HG02763 (cell line): Measurements from ENCODE around the gene DHRS9.

Source experiments
- ATAC-seq: cut with Tn5 transposase; IDR thresholded peaks from one replicate; pipeline ENCODE4 v1.9.1; 2021; ENCODE audit warnings: mild to moderate bottlenecking, moderate library complexity; ENCODE audit not compliant: unreplicated experiment

Gene DHRS9

GRCh38 chr2:169093535-169093934 lies 24.2 kb downstream of the DHRS9 start:
- ATAC-seq = no peak

DNA sequence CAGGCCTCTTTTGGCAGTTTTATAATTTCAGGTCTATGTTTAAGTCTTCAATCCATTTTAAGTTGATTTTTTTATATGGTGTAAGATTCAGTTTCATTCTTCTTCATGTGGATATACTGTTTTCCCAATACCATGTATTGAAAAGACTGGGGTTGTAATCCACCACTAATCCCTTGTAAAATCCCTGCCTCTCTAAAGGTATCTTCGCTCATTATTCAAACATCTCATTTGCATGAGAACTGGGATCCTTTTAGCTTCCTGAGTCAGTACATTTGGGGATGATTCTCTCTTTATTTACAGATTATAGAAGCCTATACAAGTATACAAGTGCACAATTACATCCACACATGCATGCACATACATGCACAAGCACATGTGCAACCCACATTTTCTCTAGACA lies 25.3 kb downstream of the DHRS9 start:
- ATAC-seq = no peak

DNA sequence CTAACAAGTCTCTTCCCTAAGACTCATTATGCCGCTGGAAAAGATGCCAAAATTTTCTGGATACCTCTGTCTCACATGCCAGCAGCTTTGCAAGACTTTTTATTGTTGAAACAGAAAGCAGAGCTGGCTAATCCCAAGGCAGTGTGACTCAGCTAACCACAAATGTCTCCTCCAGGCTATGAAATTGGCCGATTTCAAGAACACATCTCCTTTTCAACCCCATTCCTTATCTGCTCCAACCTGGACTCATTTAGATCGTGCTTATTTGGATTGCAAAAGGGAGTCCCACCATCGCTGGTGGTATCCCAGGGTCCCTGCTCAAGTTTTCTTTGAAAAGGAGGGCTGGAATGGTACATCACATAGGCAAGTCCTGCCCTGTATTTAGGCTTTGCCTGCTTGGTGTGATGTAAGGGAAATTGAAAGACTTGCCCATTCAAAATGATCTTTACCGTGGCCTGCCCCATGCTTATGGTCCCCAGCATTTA lies 26.3 kb downstream of the DHRS9 start:
- ATAC-seq = no peak

DNA sequence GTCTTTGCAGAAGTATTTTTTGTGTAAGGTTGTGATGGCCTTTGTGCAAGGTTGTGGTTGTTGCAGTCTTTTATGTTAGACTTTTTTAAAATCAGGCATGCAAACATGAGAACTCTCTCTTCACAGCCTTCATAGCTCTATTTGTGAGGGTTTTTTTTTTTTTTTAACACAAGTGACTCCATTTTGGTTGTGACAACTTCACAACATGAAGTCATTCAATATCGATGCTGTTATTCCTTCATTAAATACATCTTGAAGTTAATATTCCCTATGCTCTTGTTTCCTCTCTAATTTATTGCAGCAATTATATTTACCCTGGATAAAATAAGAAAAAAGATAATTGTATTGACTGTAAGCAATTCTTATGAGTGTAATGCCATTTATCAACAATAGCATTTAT lies 35.5 kb downstream of the DHRS9 start:
- no peak for ATAC-seq

GRCh38 chr2:169105476-169105875 lies 36.1 kb downstream of the DHRS9 start:
- ATAC-seq = no peak

- no peak for ATAC-seq
Measured at GRCh38 chr2:169106134-169106533, 36.8 kb downstream of the DHRS9 start.

DNA sequence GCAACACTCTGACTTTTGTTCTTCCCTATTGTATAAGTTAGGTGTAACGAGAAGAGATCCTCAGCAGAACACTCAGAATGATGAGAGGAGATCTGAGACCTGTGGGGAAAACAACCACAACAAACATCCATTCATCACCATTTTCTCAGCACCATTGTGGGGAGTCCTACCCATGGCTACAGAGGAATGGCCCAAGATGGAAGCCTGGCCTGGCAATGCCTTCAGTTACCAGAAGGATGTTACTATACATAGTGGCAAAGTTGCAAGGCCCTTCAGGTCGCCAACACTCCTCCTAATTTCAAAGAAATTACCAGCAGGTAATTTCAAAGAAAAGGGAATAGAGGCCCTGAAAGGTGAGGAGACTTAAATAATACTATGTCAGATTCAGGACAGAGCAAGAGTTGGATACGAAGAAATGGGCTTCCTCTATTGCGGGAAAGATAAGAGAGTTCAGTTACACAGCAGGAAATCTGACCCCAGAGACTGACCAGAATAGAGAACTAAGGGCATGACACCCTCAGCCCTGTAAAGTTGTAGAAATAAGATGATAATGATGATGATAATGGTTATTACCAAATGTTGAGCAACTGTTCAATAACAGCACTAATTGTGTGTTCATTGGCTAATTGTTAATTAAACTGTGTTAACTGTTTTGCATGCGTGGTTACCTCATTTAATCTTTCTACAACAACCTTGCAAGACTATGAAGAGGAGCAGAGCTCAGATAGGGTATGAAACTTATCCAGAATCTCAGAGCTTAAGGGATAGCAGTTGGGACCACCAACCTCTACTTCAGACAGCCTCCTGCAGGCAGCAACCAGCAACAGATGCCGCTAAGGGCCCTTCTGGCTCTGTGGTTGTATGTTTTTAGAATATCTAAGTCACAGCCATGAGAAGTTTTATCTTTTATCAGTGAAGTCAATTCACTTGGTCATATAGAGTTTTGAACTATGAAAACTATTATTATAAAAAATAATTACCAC lies 37.5 kb downstream of the DHRS9 start:
- no peak for ATAC-seq

DNA sequence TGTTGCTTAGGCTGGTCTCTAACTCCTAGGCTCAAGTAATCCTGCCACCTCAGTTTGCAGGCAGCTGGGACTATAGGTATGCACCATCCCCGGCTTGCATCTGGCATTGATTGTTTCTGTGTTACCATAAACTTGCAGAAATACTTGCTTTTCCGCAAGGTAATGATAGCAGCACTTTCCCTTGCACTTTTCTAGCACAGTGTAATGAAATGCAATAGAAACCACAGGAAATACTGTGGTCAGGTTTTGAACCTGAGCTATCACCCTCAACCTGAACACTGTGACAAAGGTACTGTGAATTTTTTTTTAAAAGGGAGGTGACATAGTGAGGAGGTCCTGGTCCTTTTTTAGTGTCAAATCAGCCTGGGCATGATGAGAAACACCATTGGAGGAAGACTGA lies 38.3 kb downstream of the DHRS9 start:
- peak; percentile 91 for ATAC-seq

DNA sequence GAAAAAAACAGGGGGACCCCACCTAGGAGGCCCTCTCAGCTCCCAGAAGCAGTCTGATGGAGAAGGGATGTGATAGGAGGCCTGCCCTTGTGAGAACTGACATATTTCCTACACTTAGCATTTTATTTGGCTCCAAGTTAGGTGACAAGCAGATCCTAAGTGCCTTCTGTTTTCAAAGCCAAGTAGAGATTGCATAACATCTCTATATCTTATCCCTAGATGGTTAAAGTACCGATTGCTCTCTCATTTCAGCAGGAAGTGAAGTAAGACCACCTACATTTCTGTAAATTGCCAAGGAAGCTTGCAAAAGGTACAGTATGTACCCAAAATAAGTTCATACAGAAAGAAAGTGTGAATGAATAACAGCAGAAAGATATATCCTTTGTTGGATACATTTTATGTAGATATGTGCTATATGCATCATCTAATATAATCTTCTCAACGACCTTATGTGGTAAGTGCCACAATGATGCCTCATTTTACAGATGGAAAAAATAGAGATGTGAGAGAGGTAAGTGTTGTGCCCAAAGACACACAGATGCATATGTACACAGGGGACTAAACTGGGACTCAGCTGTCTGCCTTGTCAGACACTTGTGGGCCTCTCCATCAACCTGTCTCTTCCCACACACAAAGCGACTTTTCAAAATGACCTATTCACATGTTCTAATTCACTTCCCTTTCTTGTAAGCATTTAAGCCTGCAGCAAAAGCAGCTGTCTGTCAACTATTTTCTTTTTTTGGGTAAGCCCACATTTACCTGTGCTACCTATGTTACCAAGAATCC lies 38.9 kb downstream of the DHRS9 start:
- no peak for ATAC-seq

DNA sequence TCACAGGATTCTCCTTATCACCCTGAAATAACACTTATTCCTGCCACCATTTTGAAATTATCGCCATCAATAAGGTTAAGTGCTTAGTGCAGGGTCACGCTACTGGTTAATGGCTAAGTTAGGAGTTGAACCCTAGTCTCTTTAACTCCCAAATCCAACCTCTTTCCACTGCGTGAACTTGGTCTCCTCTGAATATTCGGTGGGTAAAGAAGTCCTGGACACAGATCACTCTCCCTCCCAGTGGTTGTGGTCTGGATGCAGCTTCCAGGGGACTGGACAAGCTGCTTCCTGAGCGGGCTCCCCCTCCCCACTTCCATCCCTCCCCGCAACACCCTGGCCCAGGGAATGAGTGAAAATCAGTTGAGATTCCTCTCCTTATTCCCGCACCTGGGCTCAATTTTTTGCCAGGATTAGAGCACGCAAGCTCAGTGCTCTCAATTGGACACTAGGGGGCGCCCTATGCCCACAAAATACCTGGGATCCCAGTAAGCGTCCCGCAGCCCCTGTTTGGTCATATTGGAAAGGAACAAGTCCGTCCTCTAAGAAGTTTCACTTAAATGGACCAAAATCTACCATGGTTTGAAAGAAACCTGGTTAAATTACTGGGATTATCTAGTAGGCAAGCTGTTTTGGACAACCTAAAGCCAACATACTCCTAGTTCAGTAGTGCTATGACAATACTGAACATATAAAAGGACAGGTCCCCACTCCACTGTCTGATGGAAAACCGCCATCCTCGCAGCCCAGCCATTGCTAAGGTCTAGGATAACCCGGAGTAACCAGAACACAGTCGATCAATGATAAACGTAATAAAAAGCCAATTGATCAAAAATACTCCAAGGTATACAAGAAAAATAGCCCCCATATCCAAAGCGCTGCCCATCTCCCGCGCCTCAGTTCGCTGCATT lies 40.4 kb downstream of the DHRS9 start:
- peak; percentile 40 for ATAC-seq

DNA sequence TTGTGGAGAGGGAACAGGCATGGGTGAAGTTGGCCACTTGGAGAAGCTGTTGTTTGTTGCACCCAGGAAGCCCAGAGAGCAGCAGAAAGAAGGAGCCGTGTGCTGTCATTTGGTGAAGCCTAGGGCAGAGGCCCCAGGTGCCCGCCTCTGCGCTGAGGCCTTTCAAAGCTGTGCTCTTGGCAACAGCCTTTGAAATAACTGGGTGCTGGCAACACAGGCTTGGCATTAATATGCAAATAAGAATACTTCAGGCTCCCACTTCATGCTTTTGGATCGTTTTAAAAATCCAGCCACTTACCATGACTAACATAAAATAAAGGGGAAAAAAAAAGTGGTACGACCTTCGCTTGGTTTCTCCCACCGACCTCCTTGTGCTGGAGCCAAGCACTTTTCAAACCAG lies 41.1 kb downstream of the DHRS9 start:
- no peak for ATAC-seq

GRCh38 chr2:169110916-169111315 lies 41.6 kb downstream of the DHRS9 start:
- ATAC-seq = no peak

DNA sequence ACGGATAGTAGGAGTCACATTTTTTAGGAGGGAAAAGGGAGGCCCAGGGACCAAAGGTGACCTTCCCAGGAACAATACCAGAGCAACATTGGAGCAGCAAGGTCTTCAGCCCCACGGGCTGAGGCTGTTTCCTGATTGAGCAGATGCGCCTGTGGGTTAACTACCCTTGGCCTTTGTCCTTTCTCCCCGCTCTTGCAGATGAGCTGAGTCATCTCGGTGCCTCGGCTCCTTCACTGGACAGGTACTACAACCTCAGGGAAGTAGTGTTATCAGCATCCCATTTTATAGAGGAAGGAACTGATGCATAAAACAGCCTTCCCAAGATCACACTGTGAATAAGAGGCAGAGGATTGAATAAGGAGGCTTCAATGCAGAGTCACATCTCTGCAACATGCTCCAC lies 43.5 kb downstream of the DHRS9 start:
- no peak for ATAC-seq

GRCh38 chr2:169114056-169114455 lies 44.7 kb downstream of the DHRS9 start:
- no peak for ATAC-seq

DNA sequence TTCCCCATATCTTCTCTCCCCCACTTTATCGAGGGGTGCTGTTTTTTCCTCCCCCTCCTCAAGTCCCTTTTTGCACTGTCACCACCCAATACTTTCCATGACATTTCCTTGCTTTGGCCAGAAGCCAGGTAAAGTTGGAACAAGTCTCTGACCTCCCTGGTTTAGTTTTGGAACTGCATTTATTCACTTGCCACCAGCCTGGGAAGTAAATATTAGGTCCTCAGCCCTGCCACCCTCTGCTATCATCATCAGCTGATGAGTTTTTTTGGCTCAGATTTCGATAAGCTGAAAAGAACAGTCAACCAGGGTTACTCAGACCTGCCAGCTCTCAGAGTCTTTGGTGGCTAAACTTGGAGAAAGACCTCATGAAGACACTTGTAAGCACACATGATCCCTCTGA lies 47.0 kb downstream of the DHRS9 start:
- no peak for ATAC-seq

- no peak for ATAC-seq
Measured at GRCh38 chr2:169116993-169117392, 47.6 kb downstream of the DHRS9 start.

DNA sequence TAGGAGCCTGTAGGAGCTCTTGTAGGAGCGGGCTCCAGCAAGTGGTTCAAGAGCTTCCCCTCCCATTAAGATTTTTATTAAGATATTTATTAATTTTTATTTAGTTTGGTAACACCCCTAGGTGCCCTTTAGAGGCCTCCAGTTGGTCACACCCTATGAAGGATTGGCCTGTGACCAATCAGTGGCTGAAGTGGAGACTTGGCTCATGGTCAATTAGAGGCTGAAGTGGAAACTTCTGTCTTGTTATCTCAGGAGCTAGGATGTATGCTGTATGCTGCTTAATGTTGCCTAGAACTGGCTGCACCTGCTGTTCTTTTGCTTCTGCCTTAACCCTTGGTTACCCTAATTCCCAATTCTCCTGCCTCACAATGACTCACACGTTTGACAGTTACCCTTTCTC lies 48.7 kb downstream of the DHRS9 start:
- ATAC-seq = no peak

DNA sequence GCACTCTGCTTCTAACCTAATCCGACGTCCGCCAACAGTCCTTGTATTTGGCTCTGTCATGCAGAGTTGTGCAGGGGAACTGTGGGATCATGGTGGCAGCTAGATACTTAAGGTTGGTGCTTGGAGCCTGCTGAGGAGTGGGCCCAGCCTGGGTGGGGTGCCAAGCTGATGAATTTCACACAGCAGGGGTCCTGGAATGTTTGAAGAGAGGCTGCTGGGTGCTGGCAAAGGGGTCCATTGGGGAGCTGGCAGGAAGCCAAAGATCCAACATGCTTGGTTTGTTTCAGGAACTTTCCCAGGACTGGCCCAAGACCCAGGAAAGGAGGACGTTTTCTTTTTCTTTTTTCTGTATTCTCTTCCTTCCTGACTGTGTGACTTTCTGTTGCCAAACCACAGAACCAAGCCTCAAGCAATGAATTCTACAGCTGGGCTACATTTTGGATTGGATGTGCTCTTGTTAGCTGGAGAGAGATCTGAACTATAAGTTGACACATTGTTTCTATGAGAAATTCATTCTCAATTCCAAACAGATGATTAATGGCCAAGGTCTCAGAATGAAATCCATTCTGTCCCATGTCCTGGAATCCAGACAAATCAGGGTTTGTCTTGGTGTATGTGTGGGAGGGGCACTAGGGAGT lies 49.9 kb downstream of the DHRS9 start:
- no peak for ATAC-seq

DNA sequence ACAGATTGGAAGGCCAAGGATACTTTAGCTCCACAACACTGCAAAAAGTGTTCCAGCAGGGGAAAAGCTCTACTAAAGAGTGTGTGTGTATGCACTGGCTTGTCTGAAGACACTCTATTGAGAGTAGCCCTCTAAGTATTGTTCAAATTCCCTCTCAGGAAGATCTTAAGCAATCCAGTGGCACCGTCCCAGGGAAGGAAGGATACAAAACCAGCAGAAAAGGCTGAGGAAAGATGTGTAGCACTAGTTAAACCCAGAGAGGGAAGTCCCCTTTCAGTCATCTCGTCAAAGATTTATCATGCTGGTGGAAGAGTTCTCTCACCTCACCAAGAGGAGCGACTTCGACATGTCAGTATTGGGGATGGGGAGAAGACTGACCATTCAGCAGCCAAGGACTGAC lies 50.5 kb downstream of the DHRS9 start:
- ATAC-seq = no peak

- no peak for ATAC-seq
Measured at GRCh38 chr2:169129703-169130243, 60.4 kb downstream of the DHRS9 start.
